Upper lobe of left lung (tissue), 6 donors: Measurements from ENCODE around the gene FSIP2. TPM values are rescaled to one million over a fixed set of nuclear protein-coding genes. Genes with fewer than 3 reads are reported as not detected.

Experiments
- ATAC-seq, 2 donors: fragments of 200-7000 bp; cut with Tn5 transposase; one replicate each; pipeline ENCODE4 v1.9.1; 2022; ENCODE audit warnings: mild to moderate bottlenecking in 2 of 2, moderate library complexity in 2 of 2; ENCODE audit not compliant: low FRiP score in 2 of 2
- DNase-seq, 2 donors: peaks; one replicate each; pipeline ENCODE4 v3.0.0-alpha.2; 2019 to 2020
- H3K27ac ChIP-seq, 4 donors: fragments of 200-600 bp; sonication (generic); one replicate each; pipeline ENCODE4 v1.5.1; 2016 to 2019
- H3K27me3 ChIP-seq, 4 donors: fragments of 200-600 bp; sonication (generic); one replicate each; pipeline ENCODE4 v1.5.1; 2017 to 2019
- H3K36me3 ChIP-seq, 4 donors: fragments of 200-600 bp; sonication (generic); one replicate each; pipeline ENCODE4 v1.5.1; 2016 to 2019
- H3K4me1 ChIP-seq, 4 donors: fragments of 200-600 bp; sonication (generic); one replicate each; pipeline ENCODE4 v1.5.1; 2018 to 2019
- H3K4me3 ChIP-seq, 4 donors: fragments of 200-600 bp; sonication (generic); one replicate each; pipeline ENCODE4 v1.5.1; 2017 to 2019; ENCODE audit warnings: mild to moderate bottlenecking in 2 of 4, moderate library complexity in 1 of 4
- H3K9me3 ChIP-seq, 4 donors: fragments of 200-600 bp; sonication (generic); one replicate each; pipeline ENCODE4 v1.5.1; 2018 to 2019
- EP300 ChIP-seq, 4 donors: sonication (generic); formaldehyde crosslinking; IDR thresholded peaks; one replicate each; pipeline ENCODE4 v1.5.1; 2017; ENCODE audit warnings: antibody characterized with exemption in 4 of 4, control low read depth in 2 of 4
- POLR2A ChIP-seq, 4 donors: fragments of 450-650 bp; IDR thresholded peaks; one replicate each; pipeline ENCODE4 v1.5.1; 2016 to 2017; ENCODE audit warnings: antibody characterized with exemption in 4 of 4, mild to moderate bottlenecking in 2 of 4
- POLR2AphosphoS5 ChIP-seq, 2 donors: sonication (generic); formaldehyde crosslinking; IDR thresholded peaks; one replicate each; pipeline ENCODE4 v1.5.1; 2017; ENCODE audit warnings: antibody characterized with exemption in 2 of 2
- WGBS, 2 donors: methylation state at CpG; one replicate each; pipeline ENCODE4 v1.1.5; 2017 to 2018; 5-methylcytosine and 5-hydroxymethylcytosine counted together
- total RNA-seq, 6 donors: library from RNA; depleted of rRNA in 4 of 6; stranded (reverse); fragments of >200 nt in 4 of 6; gene quantifications; one replicate each; pipeline versions ENCODE4 v1.1.0 to v1.2.1, GENCODE V29; 2016 to 2021
- TF ChIP-seq, protein P1 (sequence below), 6 experiments: fragments of 450-650 bp in 4 of 6; fragments of 200-600 bp in 2 of 6; sonication (generic) in 2 of 6; IDR thresholded peaks; one replicate each; pipeline ENCODE4 v1.5.1; 2016 to 2019; ENCODE audit warnings: antibody characterized with exemption in 6 of 6
- donor health status: DM: no; HTN: no; CAD: no; lungs with moderate emphysema.
- donor health status: DM: no; HTN: yes; CAD: no; lungs with severe emphysema.

Gene FSIP2
- total RNA-seq, 6 donors from 2014 or later, result 0.11 to 5.2 (median 0.60) TPM

DNA sequence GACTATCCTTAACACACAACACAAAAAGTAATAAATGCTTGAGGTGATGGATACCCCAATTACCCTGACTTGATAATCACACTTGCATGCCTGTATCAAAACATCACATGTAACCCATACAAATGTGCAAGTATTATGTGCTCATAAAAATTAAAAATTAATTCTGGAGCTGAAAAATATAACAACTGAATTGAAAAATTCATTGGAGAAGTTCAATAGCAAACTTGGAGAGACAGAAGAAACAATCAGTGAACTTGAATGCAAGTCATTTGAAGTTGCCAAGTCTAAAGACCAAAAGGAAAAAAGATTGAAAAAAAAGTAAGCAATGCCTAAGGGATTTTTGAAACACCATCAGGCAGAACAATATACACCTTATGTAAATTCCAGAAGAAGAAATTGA lies 79.4 kb downstream of the FSIP2 start:
- H3K4me3 ChIP-seq, result no peak overlapping the region
- no peak for TF ChIP-seq EP300 (IDR thresholded peaks at IDR 0.05)
- TF ChIP-seq, protein P1, sequence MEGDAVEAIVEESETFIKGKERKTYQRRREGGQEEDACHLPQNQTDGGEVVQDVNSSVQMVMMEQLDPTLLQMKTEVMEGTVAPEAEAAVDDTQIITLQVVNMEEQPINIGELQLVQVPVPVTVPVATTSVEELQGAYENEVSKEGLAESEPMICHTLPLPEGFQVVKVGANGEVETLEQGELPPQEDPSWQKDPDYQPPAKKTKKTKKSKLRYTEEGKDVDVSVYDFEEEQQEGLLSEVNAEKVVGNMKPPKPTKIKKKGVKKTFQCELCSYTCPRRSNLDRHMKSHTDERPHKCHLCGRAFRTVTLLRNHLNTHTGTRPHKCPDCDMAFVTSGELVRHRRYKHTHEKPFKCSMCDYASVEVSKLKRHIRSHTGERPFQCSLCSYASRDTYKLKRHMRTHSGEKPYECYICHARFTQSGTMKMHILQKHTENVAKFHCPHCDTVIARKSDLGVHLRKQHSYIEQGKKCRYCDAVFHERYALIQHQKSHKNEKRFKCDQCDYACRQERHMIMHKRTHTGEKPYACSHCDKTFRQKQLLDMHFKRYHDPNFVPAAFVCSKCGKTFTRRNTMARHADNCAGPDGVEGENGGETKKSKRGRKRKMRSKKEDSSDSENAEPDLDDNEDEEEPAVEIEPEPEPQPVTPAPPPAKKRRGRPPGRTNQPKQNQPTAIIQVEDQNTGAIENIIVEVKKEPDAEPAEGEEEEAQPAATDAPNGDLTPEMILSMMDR (IDR thresholded peaks at IDR 0.05), result no peak
- no peak for TF ChIP-seq POLR2A (IDR thresholded peaks at IDR 0.05)
- TF ChIP-seq POLR2AphosphoS5 (IDR thresholded peaks at IDR 0.05), result no peak
- no peak for DNase-seq
- H3K4me1 ChIP-seq, result no peaks in the 10 kb centered on the region
- no peaks in the 10 kb centered on the region for H3K27me3 ChIP-seq
- no peak for ATAC-seq
- H3K9me3 ChIP-seq, result peaks cover 0 to 11% (median 2%) of the 10 kb centered on the region in 4 donors
- H3K36me3 ChIP-seq, result no peaks in the 10 kb centered on the region
- no peak overlapping the region for H3K27ac ChIP-seq

DNA sequence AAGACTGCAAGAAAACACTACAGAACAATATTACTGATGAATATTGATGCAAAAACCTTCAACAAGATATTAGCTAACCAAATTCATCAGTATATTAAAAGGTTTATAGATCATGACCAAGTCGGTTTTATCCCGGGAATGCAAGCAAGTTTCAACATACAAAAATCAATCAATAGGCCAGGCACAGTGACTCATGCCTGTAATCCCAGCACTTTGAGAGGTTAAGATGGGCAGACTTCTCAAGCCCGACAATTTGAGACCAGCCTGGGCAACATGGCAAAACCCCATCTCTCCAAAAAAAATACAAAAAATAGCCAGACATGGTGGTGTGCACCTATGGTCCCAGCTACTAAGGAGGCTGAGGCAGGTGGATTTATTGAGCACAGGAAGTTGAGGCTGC lies 82.9 kb downstream of the FSIP2 start:
- H3K36me3 ChIP-seq, result no peaks in the 10 kb centered on the region
- 95 to 100% methylated on average over 3 of the region's 3 CpGs for WGBS, 2 donors
- TF ChIP-seq POLR2AphosphoS5 (IDR thresholded peaks at IDR 0.05), result no peak
- H3K4me3 ChIP-seq, result no peak overlapping the region
- peaks cover 0 to 11% (median 2%) of the 10 kb centered on the region in 4 donors for H3K9me3 ChIP-seq
- no peaks in the 10 kb centered on the region for H3K27me3 ChIP-seq
- no peaks in the 10 kb centered on the region for H3K4me1 ChIP-seq
- no peak overlapping the region for H3K27ac ChIP-seq
- DNase-seq (no peak), ATAC-seq (no peak)

DNA sequence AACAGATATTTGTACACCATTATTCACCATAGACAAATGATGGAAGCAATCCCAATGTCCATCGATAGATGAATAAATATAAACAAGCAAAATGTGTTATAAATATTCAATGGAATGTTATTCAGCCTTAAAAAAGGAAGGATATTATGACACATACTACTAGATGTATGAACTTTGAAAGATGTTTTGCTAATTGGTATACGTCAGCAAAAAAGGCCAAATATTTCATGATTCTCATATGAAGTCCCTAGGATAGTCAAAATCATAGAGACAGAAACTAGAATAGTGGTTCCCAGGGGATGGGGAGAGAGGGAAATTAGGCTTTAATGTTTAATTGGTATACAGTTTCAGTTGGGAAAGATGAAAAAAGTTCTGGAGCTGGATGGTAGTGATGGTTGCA lies 85.2 kb downstream of the FSIP2 start:
- DNase-seq (no peak), ATAC-seq (no peak)
- Histone ChIP-seq H3K36me3 (no peaks in the 10 kb centered on the region), H3K4me3 (no peak overlapping the region), H3K27me3 (no peaks in the 10 kb centered on the region), H3K9me3 (no peaks in the 10 kb centered on the region), H3K4me1 (no peaks in the 10 kb centered on the region), H3K27ac (no peak overlapping the region)
- WGBS, 2 donors, result 85 to 93% methylated on average over 2 of the region's 2 CpGs
- TF ChIP-seq, protein P1 (IDR thresholded peaks at IDR 0.05), result no peak
- no peak for TF ChIP-seq EP300 (IDR thresholded peaks at IDR 0.05)
- no peak for TF ChIP-seq POLR2AphosphoS5 (IDR thresholded peaks at IDR 0.05)
- no peak for TF ChIP-seq POLR2A (IDR thresholded peaks at IDR 0.05)

- no peak for ATAC-seq
- Histone ChIP-seq H3K4me1 (no peaks in the 10 kb centered on the region), H3K27ac (no peak overlapping the region), H3K27me3 (no peaks in the 10 kb centered on the region), H3K9me3 (no peaks in the 10 kb centered on the region), H3K36me3 (no peaks in the 10 kb centered on the region), H3K4me3 (no peak overlapping the region)
- DNase-seq, result no peak
- no peak for TF ChIP-seq POLR2A (IDR thresholded peaks at IDR 0.05)
- no peak for TF ChIP-seq POLR2AphosphoS5 (IDR thresholded peaks at IDR 0.05)
- TF ChIP-seq EP300 (IDR thresholded peaks at IDR 0.05), result no peak
- TF ChIP-seq, protein P1 (IDR thresholded peaks at IDR 0.05), result no peak
These were observed 87.0 kb downstream of the FSIP2 start for GRCh38 chr2:185825557-185825956.

DNA sequence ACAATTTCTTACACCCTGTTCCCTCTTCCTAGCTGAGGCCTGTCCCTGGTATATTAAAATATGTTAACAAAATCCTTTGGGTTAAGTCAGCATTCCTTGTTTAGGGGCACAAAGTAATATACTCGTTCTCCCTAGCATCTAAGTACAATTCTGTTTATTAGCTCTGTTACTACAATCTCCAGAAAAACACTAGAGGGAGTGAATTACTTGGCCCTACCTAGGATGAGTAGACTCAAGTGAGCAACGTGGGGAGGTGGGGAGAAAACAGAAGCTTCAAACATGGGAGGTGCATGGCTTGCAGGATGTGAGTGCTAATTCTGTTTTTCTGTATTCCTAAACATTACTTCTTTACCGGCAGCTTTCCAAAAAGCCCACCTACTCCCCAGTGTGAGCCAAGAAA lies 89.7 kb downstream of the FSIP2 start:
- DNase-seq (no peak), ATAC-seq (no peak)
- WGBS, 2 donors, result 60 to 62% methylated on average over 3 of the region's 3 CpGs
- Histone ChIP-seq H3K4me3 (no peak overlapping the region), H3K27me3 (no peaks in the 10 kb centered on the region), H3K4me1 (no peaks in the 10 kb centered on the region), H3K27ac (no peak overlapping the region), H3K36me3 (no peaks in the 10 kb centered on the region), H3K9me3 (no peaks in the 10 kb centered on the region)
- TF ChIP-seq POLR2A (IDR thresholded peaks at IDR 0.05) (no peak), EP300 (IDR thresholded peaks at IDR 0.05) (no peak), POLR2AphosphoS5 (IDR thresholded peaks at IDR 0.05) (no peak)
- TF ChIP-seq, protein P1 (IDR thresholded peaks at IDR 0.05), result no peak
